ENCODE data around the gene C2orf68. TPM values are rescaled to one million over a fixed set of nuclear protein-coding genes. Genes with fewer than 3 reads are reported as not detected.
"Not testable (repeated sequence)": the region's sequence is repeated elsewhere in the genome, so short reads cannot be mapped to it uniquely, and the experiment has no call there.

Gene C2orf68
- total RNA-seq, 2 experiments from 2014 or later: 29.3 to 31.0 TPM

GRCh38 chr2:85604568-85605339, 7.1 kb downstream of the C2orf68 start:
- H3K9me3 Mint-ChIP-seq: no peaks in the 10 kb centered on the region
- H3K36me3 Mint-ChIP-seq (ENCODE audit: low read depth): peaks cover 8% of the 10 kb centered on the region
- H3K27ac Mint-ChIP-seq: no peak overlapping the region
- peaks cover 34% of the 10 kb centered on the region for H3K4me1 Mint-ChIP-seq (ENCODE audit: low read depth)
- CTCF ChIA-PET: interaction anchor here (1.0 to 4.1 kb wide), 5 partner anchors 10 to 56 kb away, joined by 3 to 25 read pairs (median 4); partner anchors contain the start of gene RNF181
- H3K4me3 Mint-ChIP-seq: no peak overlapping the region
- DNase-seq: no peak
- no peaks in the 10 kb centered on the region for H3K27me3 Mint-ChIP-seq (ENCODE audit: low read depth)
- intact Hi-C loops (cut with micrococcal nuclease): no loop called here

- intact Hi-C loops (cut with micrococcal nuclease); DNase-seq; H3K27me3 Mint-ChIP-seq (ENCODE audit: low read depth); H3K9me3 Mint-ChIP-seq; H3K27ac Mint-ChIP-seq; H3K36me3 Mint-ChIP-seq (ENCODE audit: low read depth): not testable (repeated sequence)
- Mint-ChIP-seq H3K4me1 (ENCODE audit: low read depth) (peaks cover 30% of the 10 kb centered on the region), H3K4me3 (peak overlapping the region; percentile 36)
- CTCF ChIA-PET: interaction anchor here (1.2 to 4.1 kb wide), 3 partner anchors 9 to 55 kb away, joined by 3 to 25 read pairs (median 11); partner anchors contain the start of gene RNF181
These were observed 7.8 kb downstream of the C2orf68 start for GRCh38 chr2:85604133-85604444.

GRCh38 chr2:85602476-85603234, 9.2 kb downstream of the C2orf68 start, which contains the start of gene TMEM150A:
Gene TMEM150A (minus strand): TSS chr2:85602698. CDS start chr2:85601948, 750 bp downstream.
- DNase-seq: peak; percentile 86
- Mint-ChIP-seq H3K9me3 (no peaks in the 10 kb centered on the region), H3K27ac (peak within 1 kb of the TSS; percentile 33), H3K36me3 (ENCODE audit: low read depth) (peaks cover 3% of the 10 kb centered on the region), H3K27me3 (ENCODE audit: low read depth) (no peaks in the 10 kb centered on the region), H3K4me3 (peak within 1 kb of the TSS; percentile 87), H3K4me1 (ENCODE audit: low read depth) (peaks cover 25% of the 10 kb centered on the region)
- CTCF ChIA-PET: interaction anchor here (0.7 to 4.1 kb wide), 5 partner anchors 9 to 34 kb away, joined by 3 to 25 read pairs (median 3); partner anchors contain the start of gene C2orf68
- intact Hi-C loops (cut with micrococcal nuclease): loop anchor here (1.0 to 2.0 kb wide), 5 partner anchors 7 to 64 kb away; partner anchors contain the start of genes C2orf68, GGCX, MAT2A and RNF181

- H3K9me3 Mint-ChIP-seq: no peaks in the 10 kb centered on the region
- CTCF ChIA-PET: interaction anchor here (0.6 to 1.0 kb wide), 2 partner anchors 16 to 34 kb away, joined by 3 read pairs; no protein-coding TSS in a partner anchor
- H3K27ac Mint-ChIP-seq: no peak overlapping the region
- intact Hi-C loops (cut with micrococcal nuclease): loop anchor here (1.0 to 2.0 kb wide), 4 partner anchors 10 to 63 kb away; partner anchors contain the start of genes C2orf68, GGCX and MAT2A
- H3K27me3 Mint-ChIP-seq (ENCODE audit: low read depth): no peaks in the 10 kb centered on the region
- no peak for DNase-seq
- H3K4me3 Mint-ChIP-seq: peak overlapping the region; percentile 73
- H3K36me3 Mint-ChIP-seq (ENCODE audit: low read depth): peaks cover 3% of the 10 kb centered on the region
- H3K4me1 Mint-ChIP-seq (ENCODE audit: low read depth): peaks cover 29% of the 10 kb centered on the region
These were observed 9.9 kb downstream of the C2orf68 start for GRCh38 chr2:85601771-85602475.

GRCh38 chr2:85600951-85601770, 10.7 kb downstream of the C2orf68 start:
- no peaks in the 10 kb centered on the region for H3K27me3 Mint-ChIP-seq (ENCODE audit: low read depth)
- no peaks in the 10 kb centered on the region for H3K9me3 Mint-ChIP-seq
- CTCF ChIA-PET: interaction anchor here (0.6 to 1.3 kb wide), 3 partner anchors 14 to 50 kb away, joined by 3 to 6 read pairs (median 4); no protein-coding TSS in a partner anchor
- intact Hi-C loops (cut with micrococcal nuclease): no loop called here
- no peak for DNase-seq
- peak overlapping the region; percentile 33 for H3K27ac Mint-ChIP-seq
- H3K4me3 Mint-ChIP-seq: peak overlapping the region; percentile 73
- peaks cover 36% of the 10 kb centered on the region for H3K4me1 Mint-ChIP-seq (ENCODE audit: low read depth)
- peaks cover 3% of the 10 kb centered on the region for H3K36me3 Mint-ChIP-seq (ENCODE audit: low read depth)

- Mint-ChIP-seq H3K27me3 (ENCODE audit: low read depth) (no peaks in the 10 kb centered on the region), H3K4me1 (ENCODE audit: low read depth) (peaks cover 38% of the 10 kb centered on the region), H3K4me3 (no peak overlapping the region), H3K27ac (no peak overlapping the region), H3K9me3 (no peaks in the 10 kb centered on the region), H3K36me3 (ENCODE audit: low read depth) (peaks cover 5% of the 10 kb centered on the region)
- DNase-seq: no peak
- intact Hi-C loops (cut with micrococcal nuclease): no loop called here
- CTCF ChIA-PET: interaction anchor here (1.2 to 1.3 kb wide), 2 partner anchors 13 to 49 kb away, joined by 4 to 6 read pairs; no protein-coding TSS in a partner anchor
These were observed 11.7 kb downstream of the C2orf68 start for GRCh38 chr2:85600235-85600575.

- H3K9me3 Mint-ChIP-seq: no peaks in the 10 kb centered on the region
- no peak for DNase-seq
- no peak overlapping the region for H3K4me3 Mint-ChIP-seq
- H3K27me3 Mint-ChIP-seq (ENCODE audit: low read depth): no peaks in the 10 kb centered on the region
- H3K4me1 Mint-ChIP-seq (ENCODE audit: low read depth): peaks cover 39% of the 10 kb centered on the region
- peaks cover 5% of the 10 kb centered on the region for H3K36me3 Mint-ChIP-seq (ENCODE audit: low read depth)
- intact Hi-C loops (cut with micrococcal nuclease): no loop called here
- CTCF ChIA-PET: interaction anchor here (1.2 to 1.3 kb wide), 2 partner anchors 12 to 49 kb away, joined by 4 to 6 read pairs; no protein-coding TSS in a partner anchor
- H3K27ac Mint-ChIP-seq: no peak overlapping the region
These were observed 12.2 kb downstream of the C2orf68 start for GRCh38 chr2:85599468-85600234.

GRCh38 chr2:85598594-85599340, 13.1 kb downstream of the C2orf68 start:
- Mint-ChIP-seq H3K36me3 (ENCODE audit: low read depth) (peaks cover 5% of the 10 kb centered on the region), H3K9me3 (no peaks in the 10 kb centered on the region), H3K4me1 (ENCODE audit: low read depth) (peaks cover 41% of the 10 kb centered on the region), H3K27me3 (ENCODE audit: low read depth) (no peaks in the 10 kb centered on the region), H3K27ac (no peak overlapping the region), H3K4me3 (no peak overlapping the region)
- DNase-seq: no peak
- intact Hi-C loops (cut with micrococcal nuclease): no loop called here
- CTCF ChIA-PET: interaction anchor here (0.5 kb wide), 1 partner anchor 18 kb away, joined by 3 read pairs; no protein-coding TSS in a partner anchor

- CTCF ChIA-PET: interaction anchor here (2.4 kb wide), 1 partner anchor 40 kb away, joined by 9 read pairs; no protein-coding TSS in a partner anchor
- no peak for DNase-seq
- Mint-ChIP-seq H3K4me1 (ENCODE audit: low read depth) (peaks cover 36% of the 10 kb centered on the region), H3K9me3 (no peaks in the 10 kb centered on the region), H3K27ac (no peak overlapping the region), H3K36me3 (ENCODE audit: low read depth) (peaks cover 5% of the 10 kb centered on the region), H3K27me3 (ENCODE audit: low read depth) (no peaks in the 10 kb centered on the region), H3K4me3 (peak overlapping the region; percentile 97)
- intact Hi-C loops (cut with micrococcal nuclease): no loop called here
These were observed 14.6 kb downstream of the C2orf68 start for GRCh38 chr2:85597241-85597640.

- H3K9me3 Mint-ChIP-seq: no peaks in the 10 kb centered on the region
- CTCF ChIA-PET: interaction anchor here (0.6 to 2.4 kb wide), 3 partner anchors 18 to 293 kb away, joined by 3 to 9 read pairs (median 5); no protein-coding TSS in a partner anchor
- H3K4me1 Mint-ChIP-seq (ENCODE audit: low read depth): peaks cover 31% of the 10 kb centered on the region
- H3K27ac Mint-ChIP-seq: peak overlapping the region; percentile 92
- DNase-seq: no peak
- peak overlapping the region; percentile 97 for H3K4me3 Mint-ChIP-seq
- H3K27me3 Mint-ChIP-seq (ENCODE audit: low read depth): no peaks in the 10 kb centered on the region
- peaks cover 5% of the 10 kb centered on the region for H3K36me3 Mint-ChIP-seq (ENCODE audit: low read depth)
- intact Hi-C loops (cut with micrococcal nuclease): no loop called here
These were observed 15.3 kb downstream of the C2orf68 start for GRCh38 chr2:85596486-85597143.

All from activated naive CD4-positive, alpha-beta T cell treated with anti-CD3 and anti-CD28 coated beads for 36 hours (primary cell).